ENCODE data around the gene ABCD4.
"Not testable (repeated sequence)": the region's sequence is repeated elsewhere in the genome, so short reads cannot be mapped to it uniquely, and the experiment has no call there.

ABCD4 gene

DNA sequence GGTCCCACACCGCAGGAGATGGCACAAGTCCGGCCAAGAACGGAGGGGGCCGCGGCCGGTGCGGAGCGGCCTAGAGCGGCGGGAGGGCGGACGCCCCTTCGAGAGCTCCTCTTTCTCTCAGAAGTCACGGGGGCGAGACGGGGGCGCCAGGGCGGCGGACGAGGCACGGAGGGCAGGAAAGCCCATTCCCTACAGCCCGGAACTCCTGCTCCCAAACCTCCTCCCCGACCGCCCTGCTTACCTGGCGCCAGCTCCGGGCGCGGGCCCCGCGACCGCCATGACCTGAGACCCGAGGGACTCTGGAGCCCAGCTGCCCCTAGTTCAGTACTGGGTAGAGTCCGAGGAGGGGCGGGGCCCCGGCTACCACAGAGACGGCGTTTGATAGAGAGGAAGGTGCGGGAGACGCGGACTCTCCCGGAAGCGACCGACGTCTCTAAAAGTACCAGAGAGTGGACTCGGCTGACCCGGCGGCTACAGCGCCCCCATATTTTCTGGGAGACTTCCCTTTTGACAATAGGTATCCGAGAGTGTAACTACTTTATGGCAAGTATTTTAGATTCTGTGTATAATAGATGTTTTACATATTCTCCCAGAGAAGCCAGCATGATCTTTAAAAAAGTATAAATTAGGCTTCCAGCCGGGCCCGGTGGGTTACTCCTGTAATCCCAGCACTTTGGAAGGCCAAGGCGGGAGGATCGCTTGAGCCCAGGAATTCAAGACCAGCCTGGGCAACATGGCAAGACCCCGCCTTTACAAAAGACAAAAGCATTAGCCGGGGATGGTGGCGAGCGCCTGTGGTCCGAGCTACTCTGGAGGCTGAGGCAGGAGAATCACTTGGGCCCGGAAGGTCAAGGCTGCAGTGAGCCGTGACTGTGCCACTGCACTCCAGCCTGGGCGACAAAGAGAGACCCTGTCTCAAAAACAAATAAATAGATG, at the start of gene ABCD4:
Gene ABCD4, minus strand, starts transcription at position 301 of the 936 bp plus-strand sequence. Its CDS starts 22 bp downstream, at position 279.
- peak; percentile 61 for DNase-seq (ENCODE audit: low read depth)

DNA sequence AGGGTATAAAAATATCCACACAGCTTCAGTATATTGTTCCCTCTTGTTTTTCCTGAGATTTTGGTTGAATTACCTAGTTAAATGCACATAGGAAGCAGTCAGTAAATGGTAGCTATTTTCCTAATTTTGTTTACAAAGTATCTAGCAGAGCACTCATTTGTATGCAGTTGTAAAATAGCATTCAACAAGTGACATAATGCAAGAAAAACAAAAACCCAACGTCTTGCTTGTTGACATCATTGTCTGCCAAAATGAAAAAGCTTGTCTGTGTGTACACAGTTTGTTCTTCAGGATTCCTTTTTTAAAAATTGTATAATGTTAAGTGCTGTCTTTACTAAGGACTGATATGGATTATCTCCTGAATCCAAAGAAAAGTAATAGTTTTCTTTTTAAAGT, 48.2 kb upstream of the ABCD4 start:
- DNase-seq (ENCODE audit: low read depth) = no peak

DNA sequence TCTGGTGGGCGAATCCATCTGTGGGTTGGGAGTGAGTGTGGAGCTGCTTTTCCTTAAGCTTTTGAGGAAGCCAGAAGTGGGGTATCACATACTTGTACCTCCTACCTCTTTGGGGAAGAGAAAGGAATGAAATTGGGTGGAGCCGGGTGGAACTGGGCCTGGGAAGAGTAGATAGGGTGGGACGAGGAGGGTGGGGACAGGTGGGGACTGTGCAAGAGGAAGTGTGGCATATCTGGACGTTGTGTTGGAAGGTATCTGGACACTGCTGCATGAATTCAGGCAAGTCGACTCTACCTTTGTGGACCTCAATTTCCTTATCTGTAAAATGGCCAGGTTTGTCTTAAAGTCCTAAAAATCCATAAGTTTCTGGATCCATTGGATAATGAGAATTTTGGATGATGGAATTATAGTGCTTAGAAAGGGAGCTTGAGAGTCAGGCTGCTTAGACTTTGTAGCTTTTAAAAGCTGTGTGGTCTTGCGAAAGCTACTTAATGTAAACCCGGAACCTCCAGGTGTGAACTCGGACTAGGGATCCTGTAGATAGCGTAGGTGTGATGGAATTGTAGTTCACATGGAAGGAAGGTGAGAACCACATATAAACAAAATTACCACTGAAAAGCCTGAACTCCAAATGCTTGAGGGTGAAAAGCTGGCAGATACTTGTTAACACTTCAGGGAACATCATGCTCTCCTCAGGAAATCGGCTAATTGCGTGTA, 47.6 kb upstream of the ABCD4 start:
- no peak for DNase-seq (ENCODE audit: low read depth)

DNA sequence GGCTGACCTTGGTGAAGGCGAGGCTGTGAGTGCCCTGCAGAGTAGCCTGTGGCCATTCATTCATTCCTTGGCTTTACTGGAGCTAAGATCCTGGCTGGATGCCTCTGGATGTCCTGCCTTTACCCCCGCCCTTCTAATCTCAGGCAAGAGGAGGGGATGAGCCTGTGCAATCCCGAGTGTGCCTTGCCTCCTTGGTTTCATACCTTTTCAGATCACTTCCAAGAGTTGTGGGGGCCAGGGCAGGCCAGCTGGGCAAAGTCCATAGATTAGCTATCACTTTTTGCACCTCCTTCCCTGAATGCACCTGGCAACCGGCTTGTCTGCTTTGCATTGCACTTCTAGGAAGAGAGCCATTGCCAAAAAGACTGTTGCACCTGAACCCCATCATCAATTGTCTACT, 47.0 kb upstream of the ABCD4 start:
- no peak for DNase-seq (ENCODE audit: low read depth)

DNA sequence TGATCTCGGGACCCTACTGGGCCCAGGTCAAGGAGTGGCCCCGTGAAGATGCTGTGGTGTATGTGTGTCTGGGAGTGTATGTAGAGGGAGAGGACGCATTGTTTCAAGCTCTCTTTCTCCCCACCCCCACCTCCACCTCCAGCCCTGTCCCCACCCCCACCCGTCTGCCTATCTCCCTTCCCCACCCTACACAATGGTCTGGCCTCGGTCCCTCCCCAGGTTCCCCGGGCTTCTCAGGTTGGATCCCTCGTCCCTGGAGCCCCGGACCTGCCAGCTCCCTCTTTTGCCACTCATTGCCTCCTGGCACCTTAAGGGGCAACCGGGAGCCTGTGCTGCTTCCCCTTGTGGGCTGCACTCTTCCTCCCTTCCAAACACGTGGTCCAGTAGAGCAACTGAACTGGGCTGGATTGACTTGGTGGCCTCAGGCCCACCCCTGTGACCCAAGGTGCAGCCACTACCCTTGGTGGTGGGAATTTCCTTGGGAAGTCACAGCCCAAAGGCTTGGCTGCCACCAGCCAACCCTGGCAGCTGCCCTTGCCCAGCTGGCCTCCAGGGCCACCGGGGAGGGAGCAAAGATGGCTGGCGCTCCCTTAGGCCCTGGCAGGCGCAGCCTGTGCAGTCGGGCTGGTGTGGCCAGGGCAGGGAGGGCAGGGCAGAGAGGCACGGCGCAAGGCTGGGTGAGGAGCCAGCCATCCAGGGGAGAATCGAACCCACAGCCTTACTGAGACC, 46.2 kb upstream of the ABCD4 start:
- no peak for DNase-seq (ENCODE audit: low read depth)

DNA sequence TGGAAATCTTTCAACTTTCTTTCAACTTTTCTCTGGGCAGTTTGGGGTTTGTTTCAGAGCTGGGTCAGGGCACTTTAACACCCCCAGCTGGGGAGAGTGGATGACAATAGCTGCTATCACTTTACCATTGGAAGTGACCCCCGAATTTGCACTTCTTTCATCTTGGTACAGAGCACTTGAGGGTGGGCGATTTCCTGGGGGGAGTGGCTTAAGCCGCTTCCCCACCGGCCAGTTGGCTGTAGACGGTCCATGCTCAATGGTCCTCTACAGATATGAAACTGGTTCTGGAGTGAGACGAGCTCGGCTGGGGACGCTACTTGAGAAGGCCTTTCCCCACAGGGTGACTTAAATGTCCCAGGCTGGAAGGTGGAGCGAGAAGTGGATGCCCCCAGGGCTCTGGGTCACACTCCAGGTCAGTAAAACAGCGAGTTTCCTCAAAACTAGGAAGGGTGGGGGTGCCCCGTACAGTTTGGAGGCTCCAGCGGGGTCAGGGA, 45.6 kb upstream of the ABCD4 start, which contains the start of gene VRTN:
Gene VRTN, plus strand, starts transcription at position 231 of the 494 bp plus-strand sequence. CDS start 8,313 bp downstream, outside the sequence.
- no peak for DNase-seq (ENCODE audit: low read depth)

DNA sequence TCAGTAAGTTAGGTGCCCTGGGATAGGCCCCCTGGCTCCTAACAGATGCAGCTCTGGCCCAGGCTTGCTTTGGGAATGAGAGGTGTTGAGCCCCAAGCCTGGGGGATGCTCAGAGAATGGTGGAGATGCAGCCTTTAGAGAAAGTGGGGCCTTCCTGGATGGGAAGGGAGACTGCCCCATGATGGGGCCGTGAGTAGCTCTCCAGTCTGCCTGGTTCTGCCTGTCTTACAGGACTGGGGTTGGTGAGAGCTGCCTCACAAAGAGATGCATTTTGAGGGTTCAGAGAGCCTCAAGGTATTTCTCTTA, 45.0 kb upstream of the ABCD4 start:
- no peak for DNase-seq (ENCODE audit: low read depth)

DNA sequence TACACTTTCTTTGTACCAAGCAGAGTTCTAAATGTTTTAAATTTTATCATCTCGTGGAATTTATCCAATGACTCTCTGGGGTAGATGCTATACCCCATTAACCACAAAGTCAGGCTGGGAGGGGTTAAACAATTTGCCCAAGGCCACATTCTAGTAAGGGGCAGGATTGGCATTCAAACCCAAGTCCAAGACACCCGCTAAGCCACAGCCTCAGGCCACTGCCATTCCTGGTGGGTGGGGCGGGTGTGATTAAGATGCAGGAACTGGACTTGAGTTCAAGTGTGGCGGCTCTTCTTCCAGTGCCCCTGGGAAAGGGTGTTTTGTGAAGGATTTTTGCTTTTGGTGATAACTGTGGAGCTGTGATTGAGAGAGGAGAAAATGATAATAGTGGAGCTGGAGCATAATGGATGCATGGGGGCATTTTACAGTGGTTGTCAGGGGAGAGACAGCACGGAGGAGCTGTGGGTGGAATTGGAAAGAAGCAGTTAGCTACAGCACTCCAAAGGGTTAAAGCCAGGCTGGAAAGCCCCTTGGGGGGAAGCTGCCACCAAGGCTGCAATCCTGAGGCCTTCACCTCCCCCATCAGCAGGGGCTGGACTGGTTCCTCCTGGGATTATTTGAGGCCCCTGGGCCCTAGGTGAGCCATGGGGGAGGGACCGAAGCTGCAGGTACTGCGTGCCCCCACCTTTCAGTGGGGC, 44.5 kb upstream of the ABCD4 start:
- DNase-seq (ENCODE audit: low read depth) = no peak

DNA sequence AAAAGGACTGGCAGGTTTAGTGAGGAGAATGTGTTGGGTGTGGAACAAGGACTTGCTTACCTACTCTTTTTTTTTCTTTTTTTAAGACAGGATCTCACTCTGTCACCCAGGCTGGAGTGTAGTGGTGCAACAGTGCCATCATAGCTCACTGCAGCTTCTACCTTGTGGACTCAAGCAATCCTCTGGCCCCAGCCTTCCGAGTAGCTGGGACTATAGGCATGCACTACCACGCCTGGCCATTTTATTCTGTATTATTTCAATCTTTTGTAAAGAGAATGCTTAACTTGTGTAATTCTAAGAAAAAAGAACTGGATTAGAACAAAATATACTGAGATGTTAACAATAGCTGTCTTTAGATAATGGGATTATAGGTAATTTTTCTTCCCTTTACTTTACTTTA, 43.6 kb upstream of the ABCD4 start:
- no peak for DNase-seq (ENCODE audit: low read depth)

DNA sequence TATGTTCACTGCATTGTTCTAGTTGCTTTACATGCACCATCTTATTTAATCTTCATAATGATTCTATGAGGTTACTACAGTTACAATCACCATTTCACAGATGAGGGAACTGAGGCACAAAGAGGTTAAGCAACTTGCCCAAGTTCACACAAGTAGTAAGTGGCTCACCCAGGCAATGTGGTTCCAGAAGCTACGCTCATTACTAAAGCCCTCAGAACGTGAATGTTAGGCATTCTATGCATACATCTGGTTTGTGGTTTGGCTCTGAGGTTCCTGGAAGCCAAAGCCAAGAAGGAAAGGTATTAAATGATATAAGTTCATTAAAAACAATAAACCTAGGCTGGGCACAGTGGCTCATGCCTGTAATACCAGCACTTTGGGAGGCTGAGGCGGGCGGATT, 31.2 kb upstream of the ABCD4 start:
- peak; percentile 75 for DNase-seq (ENCODE audit: low read depth)

DNA sequence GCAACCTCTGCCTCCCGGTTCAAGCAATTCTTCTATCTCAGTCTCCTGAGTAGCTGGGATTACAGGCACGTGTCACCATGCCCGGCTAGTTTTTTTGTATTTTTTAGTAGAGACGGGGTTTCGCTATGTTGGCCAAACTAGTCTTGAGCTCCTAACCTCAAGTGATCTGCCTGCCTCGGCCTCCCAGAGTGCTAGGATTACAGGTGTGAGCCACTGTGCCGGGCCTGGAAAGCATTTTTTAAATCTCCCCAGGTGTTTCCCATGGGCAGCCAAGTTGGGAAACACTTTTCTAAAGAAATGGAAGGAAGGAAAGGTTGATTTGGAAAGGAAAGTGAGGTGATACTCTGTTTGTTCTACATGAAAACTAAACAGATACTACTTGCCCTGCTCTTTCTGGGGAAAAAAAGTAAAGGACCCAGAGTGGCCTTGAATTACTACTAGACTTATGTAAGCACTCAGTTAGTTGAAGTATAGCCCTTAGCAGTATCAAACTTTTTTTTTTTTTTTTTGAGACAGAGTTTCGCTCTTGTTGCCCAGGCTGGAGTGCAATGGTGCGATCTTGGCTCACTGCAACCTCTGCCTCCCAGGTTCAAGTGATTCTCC, 27.3 kb upstream of the ABCD4 start:
- not testable (repeated sequence) for DNase-seq (ENCODE audit: low read depth)

DNA sequence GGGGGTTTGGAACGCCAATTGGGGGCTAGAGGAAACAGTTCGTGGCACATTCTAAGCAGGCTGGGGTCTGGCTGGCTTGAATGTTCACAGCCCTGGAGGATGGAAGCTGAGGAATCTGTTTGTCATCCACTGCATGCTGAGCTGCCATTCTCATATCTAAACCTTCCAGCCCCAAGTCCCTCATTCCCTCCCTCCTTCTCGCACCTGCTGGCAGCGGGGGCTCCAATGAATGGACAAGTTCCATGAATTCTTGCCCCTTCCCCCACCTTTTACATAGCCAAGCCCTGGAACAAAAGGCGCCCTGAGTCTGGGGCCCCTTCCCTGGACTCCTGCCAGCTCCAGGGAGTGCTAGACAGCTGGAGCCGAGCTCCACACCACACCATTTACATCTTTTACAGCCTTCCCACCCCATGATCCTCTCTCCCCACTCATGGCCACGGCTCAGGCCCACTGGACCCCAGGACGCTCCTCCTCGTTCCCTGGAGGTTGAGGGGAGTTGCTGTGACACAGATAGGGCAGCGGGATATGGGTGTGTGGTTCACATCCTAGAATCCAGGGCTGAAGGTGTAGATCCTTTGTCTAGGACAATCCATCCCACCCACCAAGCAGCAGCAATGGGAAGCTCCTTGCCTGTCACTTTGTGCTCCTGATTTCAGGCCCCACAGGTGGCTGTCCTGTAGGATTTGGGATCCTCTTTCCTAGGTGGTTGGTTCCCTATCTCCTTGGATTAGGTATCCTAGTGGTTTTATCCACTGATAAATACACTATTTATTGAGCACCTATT, 23.8 kb upstream of the ABCD4 start:
- no peak for DNase-seq (ENCODE audit: low read depth)

DNA sequence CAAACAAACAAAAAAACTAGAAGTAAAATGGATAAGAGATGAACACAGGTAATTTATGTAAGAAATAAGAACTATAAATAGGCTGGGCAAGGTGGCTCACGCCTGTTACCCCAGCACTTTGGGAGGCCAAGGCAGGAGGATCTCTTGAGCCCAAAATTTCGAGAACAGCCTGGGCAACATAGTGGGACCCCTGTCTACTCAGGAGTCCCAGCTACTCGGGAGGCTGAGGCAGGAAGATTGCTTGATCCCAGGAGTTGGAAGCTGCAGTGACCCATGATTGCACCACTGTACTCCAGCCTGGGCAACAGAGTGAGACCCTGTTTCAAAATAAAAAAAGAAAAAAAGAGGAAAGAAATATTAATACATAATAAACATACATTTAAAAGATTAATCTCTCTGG, 22.7 kb upstream of the ABCD4 start:
- no peak for DNase-seq (ENCODE audit: low read depth)

DNA sequence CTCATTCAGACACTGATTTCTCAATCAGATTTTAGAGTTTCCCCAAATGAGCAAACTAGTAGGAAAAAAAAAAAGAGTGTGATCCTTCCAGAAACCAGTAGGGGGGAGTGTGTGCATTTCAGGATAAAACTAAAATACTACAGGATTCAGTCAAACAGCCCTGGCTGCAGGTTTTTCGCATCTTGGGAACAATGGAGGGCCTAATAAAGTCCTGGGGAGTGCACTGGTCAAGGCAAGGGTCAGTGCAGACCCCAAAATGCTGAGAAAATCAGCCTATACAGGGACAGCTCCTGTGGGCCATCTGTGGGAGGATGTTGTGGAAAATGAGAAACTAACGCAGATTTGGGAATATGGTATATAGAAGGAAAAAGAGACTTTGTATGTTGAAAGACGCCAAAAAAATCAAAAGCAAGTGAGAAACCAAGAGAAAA, 22.2 kb upstream of the ABCD4 start:
- DNase-seq (ENCODE audit: low read depth) = no peak

DNA sequence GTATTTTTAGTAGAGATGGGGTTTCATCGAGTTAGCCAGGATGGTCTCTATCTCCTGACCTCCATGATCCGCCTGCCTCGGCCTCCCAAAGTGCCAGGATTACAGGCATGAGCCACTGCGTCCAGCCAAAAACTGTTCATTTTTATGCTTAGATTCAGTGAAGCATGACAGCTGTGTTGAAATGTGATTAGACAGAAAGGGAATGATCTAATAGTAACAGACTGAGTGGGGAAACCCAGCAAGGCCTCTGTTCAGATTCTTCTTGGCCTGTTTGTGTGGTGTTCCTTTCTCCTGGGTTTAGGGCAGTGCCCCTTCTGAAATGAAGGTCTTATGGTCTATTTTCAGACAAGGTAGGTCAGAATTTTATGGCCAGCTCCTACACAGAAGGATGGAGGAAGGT, 11.8 kb upstream of the ABCD4 start:
- DNase-seq (ENCODE audit: low read depth) = no peak

DNA sequence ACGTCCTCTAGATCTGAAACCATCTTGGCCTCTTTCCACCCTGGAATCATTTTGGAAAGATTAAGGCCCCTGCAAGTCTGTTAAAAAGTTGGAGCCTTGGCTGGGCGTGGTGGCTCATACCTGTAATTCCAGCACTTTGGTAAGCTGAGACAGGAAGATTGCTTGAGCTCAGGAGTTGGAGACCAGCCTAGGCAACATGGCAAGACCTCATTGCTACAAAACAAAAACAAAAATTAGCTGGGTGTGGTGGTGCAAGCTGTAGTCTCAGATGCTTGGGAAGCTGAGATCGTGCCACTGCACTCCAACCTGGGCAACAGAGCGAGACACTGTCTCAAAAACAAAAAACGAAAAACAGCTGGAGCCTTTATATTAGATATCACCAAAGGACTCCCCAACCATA, 10.9 kb upstream of the ABCD4 start:
- no peak for DNase-seq (ENCODE audit: low read depth)

DNA sequence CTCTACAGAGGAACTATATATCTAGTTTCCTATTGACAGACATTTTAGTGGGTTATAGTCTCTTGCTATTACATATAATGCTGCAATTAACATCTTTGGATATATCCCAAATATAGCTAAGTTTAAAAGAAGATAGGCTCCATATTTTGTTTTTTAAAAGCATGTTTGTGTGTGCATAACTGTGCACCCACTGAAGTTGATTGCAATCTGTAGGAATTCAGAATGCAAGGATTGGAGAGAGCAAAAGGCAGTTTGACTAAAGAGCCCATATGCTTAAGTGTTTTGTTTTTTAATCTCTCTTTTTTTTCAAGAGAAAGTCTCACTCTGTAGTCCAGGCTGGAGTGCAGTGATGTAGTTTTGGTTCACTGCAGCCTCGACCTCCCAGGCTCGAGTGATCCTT, 9.4 kb upstream of the ABCD4 start:
- DNase-seq (ENCODE audit: low read depth) = no peak

DNA sequence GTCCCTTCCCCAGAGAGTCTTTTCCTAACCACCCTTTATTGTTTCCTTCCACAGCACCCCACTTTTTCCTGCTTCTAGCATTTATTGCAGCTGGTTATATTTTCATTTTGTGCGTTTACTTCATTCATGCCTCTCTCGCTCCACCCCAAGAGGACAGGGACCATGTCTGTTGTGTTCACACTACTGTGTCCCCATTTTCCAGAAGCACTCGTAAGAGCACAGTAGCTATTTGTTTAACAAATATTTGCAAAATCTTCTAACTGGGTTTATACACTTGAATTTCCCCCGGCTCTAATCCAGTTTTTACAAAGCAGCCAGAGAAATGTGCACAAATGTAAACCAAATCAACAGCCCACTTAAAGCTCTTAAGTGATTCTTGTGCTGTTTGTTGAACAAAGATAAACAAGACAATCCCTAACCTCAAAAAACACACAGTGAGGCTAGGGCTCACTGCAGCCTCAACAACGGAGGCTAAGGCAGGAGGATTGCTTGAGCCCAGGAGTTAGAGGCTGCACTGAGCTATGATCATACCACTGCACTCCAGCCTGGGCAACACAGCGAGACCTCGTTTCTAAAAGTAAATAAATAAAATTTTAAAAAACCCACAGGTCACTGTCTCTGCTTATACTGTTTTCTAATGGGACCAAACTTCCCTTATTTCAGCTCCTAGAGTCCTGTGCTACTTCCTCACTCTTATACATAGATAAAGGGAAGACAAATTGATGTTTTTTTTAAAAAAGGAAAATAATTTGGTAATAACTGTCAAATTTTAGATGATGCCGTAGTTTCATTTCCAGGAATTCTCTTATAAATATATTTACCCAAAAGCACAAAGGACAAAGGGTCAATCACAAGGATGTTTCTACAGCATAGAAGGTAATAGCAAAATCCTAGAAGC, 6.6 kb upstream of the ABCD4 start:
- DNase-seq (ENCODE audit: low read depth) = no peak

DNA sequence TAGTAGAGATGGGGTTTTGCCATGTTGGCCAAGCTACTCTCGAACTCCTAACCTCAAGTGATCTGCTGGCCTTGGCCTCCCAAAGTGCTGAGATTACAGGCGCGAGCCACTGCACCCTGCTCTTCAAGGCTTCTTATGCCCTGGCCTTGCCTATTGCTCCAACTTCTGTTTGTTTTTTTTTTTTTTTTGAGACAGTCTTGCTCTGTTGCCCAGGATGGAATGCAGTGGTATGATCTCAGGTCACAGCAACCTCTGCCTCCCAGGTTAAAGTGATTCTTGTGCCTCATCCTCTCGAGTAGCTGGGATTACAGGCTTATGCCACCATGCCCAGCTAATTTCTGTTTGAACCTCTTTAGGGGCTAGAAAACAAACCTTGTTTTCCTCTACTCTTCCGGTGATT, 6.0 kb upstream of the ABCD4 start:
- DNase-seq (ENCODE audit: low read depth) = no peak
